Measurements from ENCODE around the gene GALNT2. TPM values are rescaled to one million over a fixed set of nuclear protein-coding genes. Genes with fewer than 3 reads are reported as not detected.

Gene GALNT2
- total RNA-seq, 1 experiment from 2014 or later = 114 TPM

DNA sequence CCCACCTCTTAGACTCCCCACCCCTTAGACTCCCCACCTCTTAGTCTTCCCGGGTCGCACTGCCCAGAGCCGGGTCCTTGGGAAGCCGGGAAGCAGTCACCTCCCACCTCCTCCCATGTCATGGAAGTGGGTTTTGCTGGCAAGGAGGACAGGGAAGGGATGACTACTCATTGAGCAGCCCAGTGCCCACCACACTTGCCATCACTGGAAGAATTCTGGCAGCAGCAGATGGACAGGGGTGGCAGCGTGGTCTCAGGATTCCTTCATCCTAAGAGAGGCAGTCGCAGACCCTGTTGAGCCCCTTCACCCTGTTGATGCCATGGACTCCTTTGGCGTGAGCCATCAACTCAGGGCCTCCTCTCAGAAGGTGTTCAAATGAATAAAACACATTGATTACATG is 218.3 kb downstream of the GALNT2 start:
- peaks cover 30% of the 10 kb centered on the region for H3K36me3 Mint-ChIP-seq (ENCODE audit: insufficient read depth, unreplicated experiment)
- TF ChIP-seq, protein P1, sequence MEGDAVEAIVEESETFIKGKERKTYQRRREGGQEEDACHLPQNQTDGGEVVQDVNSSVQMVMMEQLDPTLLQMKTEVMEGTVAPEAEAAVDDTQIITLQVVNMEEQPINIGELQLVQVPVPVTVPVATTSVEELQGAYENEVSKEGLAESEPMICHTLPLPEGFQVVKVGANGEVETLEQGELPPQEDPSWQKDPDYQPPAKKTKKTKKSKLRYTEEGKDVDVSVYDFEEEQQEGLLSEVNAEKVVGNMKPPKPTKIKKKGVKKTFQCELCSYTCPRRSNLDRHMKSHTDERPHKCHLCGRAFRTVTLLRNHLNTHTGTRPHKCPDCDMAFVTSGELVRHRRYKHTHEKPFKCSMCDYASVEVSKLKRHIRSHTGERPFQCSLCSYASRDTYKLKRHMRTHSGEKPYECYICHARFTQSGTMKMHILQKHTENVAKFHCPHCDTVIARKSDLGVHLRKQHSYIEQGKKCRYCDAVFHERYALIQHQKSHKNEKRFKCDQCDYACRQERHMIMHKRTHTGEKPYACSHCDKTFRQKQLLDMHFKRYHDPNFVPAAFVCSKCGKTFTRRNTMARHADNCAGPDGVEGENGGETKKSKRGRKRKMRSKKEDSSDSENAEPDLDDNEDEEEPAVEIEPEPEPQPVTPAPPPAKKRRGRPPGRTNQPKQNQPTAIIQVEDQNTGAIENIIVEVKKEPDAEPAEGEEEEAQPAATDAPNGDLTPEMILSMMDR (IDR thresholded peaks at IDR 0.05; ENCODE audit: unreplicated experiment) = no peak
- H3K27me3 Mint-ChIP-seq (ENCODE audit: insufficient read depth, unreplicated experiment) = peaks cover 16% of the 10 kb centered on the region
- ChIA-PET POLR2A (no interaction called here), CTCF (no interaction called here)
- intact Hi-C loops (cut with micrococcal nuclease) = no loop called here
- no peak overlapping the region for H3K27ac Mint-ChIP-seq (ENCODE audit: low read depth, unreplicated experiment)
- DNase-seq (ENCODE audit: unreplicated experiment) = no peak
- no peaks in the 10 kb centered on the region for H3K4me1 Mint-ChIP-seq (ENCODE audit: insufficient read depth, unreplicated experiment)
- no peaks in the 10 kb centered on the region for H3K9me3 Mint-ChIP-seq (ENCODE audit: unreplicated experiment)
- no peak overlapping the region for H3K4me3 Mint-ChIP-seq (ENCODE audit: unreplicated experiment)
- BruUV-seq (replicated peaks) = no TSS peak

DNA sequence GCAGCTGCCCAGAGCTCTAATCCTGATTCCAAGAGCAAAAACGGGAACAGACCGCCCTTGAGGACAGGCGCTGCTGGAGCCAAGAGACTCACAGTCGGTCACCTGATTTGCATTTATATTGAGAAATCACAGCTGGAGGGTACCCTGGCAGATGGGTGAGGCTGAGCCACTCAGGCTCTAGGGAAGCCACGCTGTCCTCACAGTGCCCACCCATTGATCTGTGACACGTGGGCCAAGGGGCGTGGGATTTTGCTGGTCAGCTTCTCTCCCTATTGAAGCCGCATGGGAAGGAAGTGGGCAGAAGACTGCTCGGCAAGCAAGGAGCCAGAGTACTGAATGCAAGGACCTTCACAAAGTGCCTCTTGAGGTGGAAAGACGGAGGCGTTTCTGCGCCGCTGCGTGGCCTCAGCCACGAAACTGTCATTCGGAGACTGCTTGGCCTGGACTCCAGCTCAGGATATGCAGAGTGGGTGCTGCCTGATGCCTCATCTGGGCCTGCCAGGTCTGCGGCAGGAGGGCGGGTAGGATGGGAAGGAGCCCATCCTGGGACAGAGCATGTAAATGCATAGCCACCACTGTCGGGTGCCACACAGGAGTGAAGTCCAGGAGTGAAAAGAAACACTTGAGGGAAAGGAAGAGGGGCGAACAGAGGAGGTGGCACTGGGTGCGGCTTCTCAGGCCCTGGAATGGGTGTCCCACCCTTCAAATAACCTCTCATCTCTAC is 219.3 kb downstream of the GALNT2 start:
- Mint-ChIP-seq H3K27ac (ENCODE audit: low read depth, unreplicated experiment) (no peak overlapping the region), H3K4me1 (ENCODE audit: insufficient read depth, unreplicated experiment) (no peaks in the 10 kb centered on the region), H3K27me3 (ENCODE audit: insufficient read depth, unreplicated experiment) (peaks cover 19% of the 10 kb centered on the region), H3K9me3 (ENCODE audit: unreplicated experiment) (no peaks in the 10 kb centered on the region), H3K4me3 (ENCODE audit: unreplicated experiment) (no peak overlapping the region), H3K36me3 (ENCODE audit: insufficient read depth, unreplicated experiment) (peaks cover 24% of the 10 kb centered on the region)
- ChIA-PET CTCF (interaction anchor here (0.7 to 1.6 kb wide), 4 partner anchors 9 to 625 kb away, joined by 3 read pairs; no protein-coding TSS in a partner anchor), POLR2A (no interaction called here)
- BruUV-seq (replicated peaks) = no TSS peak
- TF ChIP-seq, protein P1 (IDR thresholded peaks at IDR 0.05; ENCODE audit: unreplicated experiment) = no peak
- DNase-seq (ENCODE audit: unreplicated experiment) = no peak
- intact Hi-C loops (cut with micrococcal nuclease) = no loop called here

DNA sequence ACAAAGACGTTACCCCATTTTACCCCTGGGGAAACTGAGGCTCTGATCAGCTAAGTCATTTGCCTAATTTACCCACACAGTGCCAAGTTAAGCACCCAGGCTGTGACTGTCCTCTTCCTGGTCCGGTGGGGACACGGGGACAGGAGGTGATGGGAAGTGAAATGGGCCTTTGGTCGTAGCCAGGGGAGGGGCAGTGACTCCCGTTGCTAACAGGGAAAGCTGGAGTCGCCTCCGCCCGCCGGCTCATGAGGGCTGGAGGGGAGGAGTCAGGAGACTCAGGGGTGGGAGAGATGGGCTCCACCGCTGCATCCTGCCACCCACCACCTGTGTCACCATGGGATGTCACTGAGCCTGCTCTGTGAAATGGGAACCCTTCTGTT is 219.8 kb downstream of the GALNT2 start:
- CTCF ChIA-PET = interaction anchor here (0.7 to 1.6 kb wide), 4 partner anchors 9 to 625 kb away, joined by 3 read pairs; no protein-coding TSS in a partner anchor
- H3K36me3 Mint-ChIP-seq (ENCODE audit: insufficient read depth, unreplicated experiment) = peaks cover 19% of the 10 kb centered on the region
- H3K27me3 Mint-ChIP-seq (ENCODE audit: insufficient read depth, unreplicated experiment) = peaks cover 25% of the 10 kb centered on the region
- intact Hi-C loops (cut with micrococcal nuclease) = no loop called here
- no peak for DNase-seq (ENCODE audit: unreplicated experiment)
- no peak overlapping the region for H3K4me3 Mint-ChIP-seq (ENCODE audit: unreplicated experiment)
- TF ChIP-seq, protein P1 (IDR thresholded peaks at IDR 0.05; ENCODE audit: unreplicated experiment) = no peak
- no peaks in the 10 kb centered on the region for H3K9me3 Mint-ChIP-seq (ENCODE audit: unreplicated experiment)
- H3K27ac Mint-ChIP-seq (ENCODE audit: low read depth, unreplicated experiment) = no peak overlapping the region
- POLR2A ChIA-PET = interaction anchor here (0.6 kb wide), 1 partner anchor 579 kb away, joined by 3 read pairs; no protein-coding TSS in a partner anchor
- no TSS peak for BruUV-seq (replicated peaks)
- no peaks in the 10 kb centered on the region for H3K4me1 Mint-ChIP-seq (ENCODE audit: insufficient read depth, unreplicated experiment)

DNA sequence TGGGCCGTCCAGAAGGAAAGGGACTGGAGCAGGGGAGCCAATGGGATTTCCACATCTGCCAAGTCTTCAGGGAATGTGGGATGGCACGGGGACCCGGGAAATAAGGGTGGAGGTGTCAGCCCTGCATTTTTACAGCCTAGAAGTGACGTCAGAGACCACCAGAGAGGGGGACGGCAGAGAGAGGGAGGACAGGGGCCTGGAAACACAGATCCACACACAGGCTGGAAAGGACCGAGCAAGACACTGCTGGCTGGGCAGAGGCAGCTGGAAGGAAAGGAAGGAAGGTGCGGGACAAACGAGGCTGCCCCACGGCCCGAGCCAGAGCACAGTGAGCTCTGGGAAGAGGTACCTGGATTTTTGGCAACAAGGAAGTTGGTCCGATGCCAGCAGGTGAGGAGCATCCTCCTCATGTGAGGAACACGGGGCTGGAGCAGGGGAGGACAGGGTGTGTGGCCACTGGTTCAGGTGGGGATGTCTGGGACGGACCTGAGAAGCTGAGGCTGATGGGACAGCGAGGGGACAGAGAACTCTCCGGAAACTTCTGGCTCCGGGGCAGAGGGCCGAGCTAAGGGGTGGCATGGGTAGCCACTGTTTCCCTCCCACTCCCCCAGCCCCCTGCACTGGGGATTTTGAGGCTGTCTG is 220.8 kb downstream of the GALNT2 start:
- CTCF ChIA-PET = interaction anchor here (0.6 to 2.3 kb wide), 5 partner anchors 13 to 626 kb away, joined by 3 to 9 read pairs (median 3); no protein-coding TSS in a partner anchor
- intact Hi-C loops (cut with micrococcal nuclease) = no loop called here
- DNase-seq (ENCODE audit: unreplicated experiment) = no peak
- no peaks in the 10 kb centered on the region for H3K9me3 Mint-ChIP-seq (ENCODE audit: unreplicated experiment)
- no TSS peak for BruUV-seq (replicated peaks)
- TF ChIP-seq, protein P1 (IDR thresholded peaks at IDR 0.05; ENCODE audit: unreplicated experiment) = no peak
- peaks cover 34% of the 10 kb centered on the region for H3K27me3 Mint-ChIP-seq (ENCODE audit: insufficient read depth, unreplicated experiment)
- POLR2A ChIA-PET = interaction anchor here (0.5 to 1.5 kb wide), 2 partner anchors 13 to 56 kb away, joined by 3 to 6 read pairs; no protein-coding TSS in a partner anchor
- H3K27ac Mint-ChIP-seq (ENCODE audit: low read depth, unreplicated experiment) = no peak overlapping the region
- peaks cover 10% of the 10 kb centered on the region for H3K36me3 Mint-ChIP-seq (ENCODE audit: insufficient read depth, unreplicated experiment)
- H3K4me3 Mint-ChIP-seq (ENCODE audit: unreplicated experiment) = no peak overlapping the region
- H3K4me1 Mint-ChIP-seq (ENCODE audit: insufficient read depth, unreplicated experiment) = no peaks in the 10 kb centered on the region
